ENCODE measurements around the gene AKR1E2.

Gene AKR1E2

DNA sequence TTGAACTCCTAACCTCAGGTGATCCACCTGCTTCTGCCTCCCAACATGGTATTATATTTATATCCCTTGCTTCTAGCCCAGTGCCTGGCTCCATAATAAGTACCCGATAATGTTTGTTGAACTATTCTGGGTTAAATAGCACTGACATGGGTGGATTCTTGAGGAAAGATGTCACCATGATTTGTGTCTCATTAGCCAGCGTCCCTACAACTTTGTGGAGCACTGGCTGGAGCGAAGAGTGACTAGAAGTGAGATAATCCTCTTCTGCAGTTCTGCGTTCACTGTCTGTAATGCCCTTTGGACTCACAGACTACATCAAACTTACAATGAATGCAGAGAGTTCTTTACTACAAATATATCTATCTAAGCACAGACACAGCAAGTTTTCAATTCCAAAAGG, 16.9 kb upstream of the AKR1E2 start:
- H4K20me1 ChIP-seq (ENCODE audit: insufficient read depth, low read length, poor library complexity, severe bottlenecking), result no peaks in the 10 kb centered on the region
- H3K9me3 ChIP-seq (ENCODE audit: insufficient read depth, low read depth, low read length), result no peaks in the 10 kb centered on the region
- no peak overlapping the region for H3K4me2 ChIP-seq (ENCODE audit: low read depth, low read length, poor library complexity, severe bottlenecking)
- no peak overlapping the region for H3K9ac ChIP-seq (ENCODE audit: low read depth, low read length, poor library complexity, severe bottlenecking)
- H2AFZ ChIP-seq (ENCODE audit: low read length), result no peak overlapping the region
- H3F3A ChIP-seq (ENCODE audit: low read depth), result no peaks in the 10 kb centered on the region
- H3K9me2 ChIP-seq (replicated peaks; ENCODE audit: low read depth, low read length), result no peaks in the 10 kb centered on the region
- H3K36me3 ChIP-seq (ENCODE audit: insufficient read depth, low read length), result no peaks in the 10 kb centered on the region
- H3K4me3 ChIP-seq (ENCODE audit: low read length, poor library complexity, severe bottlenecking), result no peak overlapping the region
- TF ChIP-seq, protein P1, sequence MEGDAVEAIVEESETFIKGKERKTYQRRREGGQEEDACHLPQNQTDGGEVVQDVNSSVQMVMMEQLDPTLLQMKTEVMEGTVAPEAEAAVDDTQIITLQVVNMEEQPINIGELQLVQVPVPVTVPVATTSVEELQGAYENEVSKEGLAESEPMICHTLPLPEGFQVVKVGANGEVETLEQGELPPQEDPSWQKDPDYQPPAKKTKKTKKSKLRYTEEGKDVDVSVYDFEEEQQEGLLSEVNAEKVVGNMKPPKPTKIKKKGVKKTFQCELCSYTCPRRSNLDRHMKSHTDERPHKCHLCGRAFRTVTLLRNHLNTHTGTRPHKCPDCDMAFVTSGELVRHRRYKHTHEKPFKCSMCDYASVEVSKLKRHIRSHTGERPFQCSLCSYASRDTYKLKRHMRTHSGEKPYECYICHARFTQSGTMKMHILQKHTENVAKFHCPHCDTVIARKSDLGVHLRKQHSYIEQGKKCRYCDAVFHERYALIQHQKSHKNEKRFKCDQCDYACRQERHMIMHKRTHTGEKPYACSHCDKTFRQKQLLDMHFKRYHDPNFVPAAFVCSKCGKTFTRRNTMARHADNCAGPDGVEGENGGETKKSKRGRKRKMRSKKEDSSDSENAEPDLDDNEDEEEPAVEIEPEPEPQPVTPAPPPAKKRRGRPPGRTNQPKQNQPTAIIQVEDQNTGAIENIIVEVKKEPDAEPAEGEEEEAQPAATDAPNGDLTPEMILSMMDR (conservative IDR thresholded peaks at IDR 0.05; ENCODE audit: low read length), result no peak
- TF ChIP-seq EZH2phosphoT487 (IDR thresholded peaks at IDR 0.05; ENCODE audit: borderline replicate concordance), result no peak
- no peaks in the 10 kb centered on the region for H3K4me1 ChIP-seq (ENCODE audit: insufficient read depth, low read length, poor library complexity, severe bottlenecking)
- H3K27me3 ChIP-seq (ENCODE audit: insufficient read depth, low read length, poor library complexity, severe bottlenecking), result peaks cover 6% of the 10 kb centered on the region
- H3K79me2 ChIP-seq (ENCODE audit: insufficient read depth, low read length), result no peaks in the 10 kb centered on the region

DNA sequence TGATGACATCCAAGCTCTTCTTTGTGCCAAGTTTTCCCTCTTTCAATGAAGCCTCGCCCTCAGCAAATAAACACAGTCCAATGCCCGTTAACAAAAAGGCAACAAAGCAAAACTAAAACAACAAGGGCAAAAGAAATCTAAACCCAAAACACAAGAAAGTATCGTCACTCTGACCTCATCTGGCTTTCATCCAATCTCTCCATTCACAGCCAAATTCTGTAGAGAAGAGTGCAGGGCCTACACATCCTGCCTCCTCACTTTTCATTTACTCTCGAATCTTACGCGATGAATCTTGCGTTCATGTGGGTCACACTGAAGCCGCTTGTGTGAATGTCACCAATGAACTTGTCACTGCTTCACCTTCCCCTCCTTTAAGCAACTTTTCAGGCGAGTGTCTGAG, 15.9 kb upstream of the AKR1E2 start:
- no peak for TF ChIP-seq EZH2phosphoT487 (IDR thresholded peaks at IDR 0.05; ENCODE audit: borderline replicate concordance)
- TF ChIP-seq, protein P1 (conservative IDR thresholded peaks at IDR 0.05; ENCODE audit: low read length), result no peak
- Histone ChIP-seq H3K36me3 (ENCODE audit: insufficient read depth, low read length) (no peaks in the 10 kb centered on the region), H3K4me3 (ENCODE audit: low read length, poor library complexity, severe bottlenecking) (no peak overlapping the region), H3K9me2 (replicated peaks; ENCODE audit: low read depth, low read length) (no peaks in the 10 kb centered on the region), H3K9ac (ENCODE audit: low read depth, low read length, poor library complexity, severe bottlenecking) (no peak overlapping the region), H2AFZ (ENCODE audit: low read length) (no peak overlapping the region), H3K4me2 (ENCODE audit: low read depth, low read length, poor library complexity, severe bottlenecking) (no peak overlapping the region), H3K4me1 (ENCODE audit: insufficient read depth, low read length, poor library complexity, severe bottlenecking) (no peaks in the 10 kb centered on the region), H4K20me1 (ENCODE audit: insufficient read depth, low read length, poor library complexity, severe bottlenecking) (no peaks in the 10 kb centered on the region), H3K79me2 (ENCODE audit: insufficient read depth, low read length) (no peaks in the 10 kb centered on the region), H3F3A (ENCODE audit: low read depth) (no peaks in the 10 kb centered on the region), H3K27me3 (ENCODE audit: insufficient read depth, low read length, poor library complexity, severe bottlenecking) (peaks cover 3% of the 10 kb centered on the region), H3K9me3 (ENCODE audit: insufficient read depth, low read depth, low read length) (no peaks in the 10 kb centered on the region)

DNA sequence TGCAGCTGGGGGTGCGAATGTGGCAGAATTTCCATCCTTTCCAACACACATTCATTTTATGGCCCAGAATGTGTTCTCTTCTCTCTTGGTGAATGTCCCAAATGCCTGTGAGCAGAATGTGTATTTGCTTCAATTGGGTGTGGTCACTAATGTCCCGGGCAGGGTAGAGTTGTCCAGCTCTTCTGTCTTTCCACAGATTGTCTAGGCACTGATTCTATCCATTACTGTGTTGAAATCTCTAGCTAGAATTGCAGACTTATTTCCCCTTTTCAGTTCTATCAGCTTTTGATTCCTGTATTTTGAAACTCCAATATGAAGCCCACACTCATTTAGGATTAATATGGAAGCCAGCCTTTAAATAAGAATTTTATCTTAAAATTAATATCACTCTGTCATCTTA, 14.0 kb upstream of the AKR1E2 start:
- no peaks in the 10 kb centered on the region for H3F3A ChIP-seq (ENCODE audit: low read depth)
- no peak overlapping the region for H3K9ac ChIP-seq (ENCODE audit: low read depth, low read length, poor library complexity, severe bottlenecking)
- no peaks in the 10 kb centered on the region for H3K4me1 ChIP-seq (ENCODE audit: insufficient read depth, low read length, poor library complexity, severe bottlenecking)
- no peaks in the 10 kb centered on the region for H3K27me3 ChIP-seq (ENCODE audit: insufficient read depth, low read length, poor library complexity, severe bottlenecking)
- no peaks in the 10 kb centered on the region for H3K9me2 ChIP-seq (replicated peaks; ENCODE audit: low read depth, low read length)
- H3K4me3 ChIP-seq (ENCODE audit: low read length, poor library complexity, severe bottlenecking), result no peak overlapping the region
- no peaks in the 10 kb centered on the region for H4K20me1 ChIP-seq (ENCODE audit: insufficient read depth, low read length, poor library complexity, severe bottlenecking)
- TF ChIP-seq, protein P1 (conservative IDR thresholded peaks at IDR 0.05; ENCODE audit: low read length), result no peak
- TF ChIP-seq EZH2phosphoT487 (IDR thresholded peaks at IDR 0.05; ENCODE audit: borderline replicate concordance), result no peak
- no peak overlapping the region for H2AFZ ChIP-seq (ENCODE audit: low read length)
- no peaks in the 10 kb centered on the region for H3K36me3 ChIP-seq (ENCODE audit: insufficient read depth, low read length)
- H3K79me2 ChIP-seq (ENCODE audit: insufficient read depth, low read length), result no peaks in the 10 kb centered on the region
- no peaks in the 10 kb centered on the region for H3K9me3 ChIP-seq (ENCODE audit: insufficient read depth, low read depth, low read length)
- H3K4me2 ChIP-seq (ENCODE audit: low read depth, low read length, poor library complexity, severe bottlenecking), result no peak overlapping the region
